Right atrium auricular region (tissue), 2 donors: ENCODE results near the gene POLR1E. TPM values are rescaled to one million over a fixed set of nuclear protein-coding genes. Genes with fewer than 3 reads are reported as not detected.

Source experiments
- DNase-seq: peaks from one replicate; pipeline ENCODE4 v3.0.0-alpha.2; 2019; ENCODE audit warnings: low spot score
- H3K27ac ChIP-seq, 2 donors: fragments of 200-600 bp; sonication (generic); 1 replicate in 1 of 2; 2 replicates in 1 of 2; pipeline ENCODE4 v1.5.1; 2016 to 2019
- H3K27me3 ChIP-seq, 2 donors: fragments of 200-600 bp; sonication (generic); one replicate each; pipeline versions ENCODE4 v1.5.1 to v1.6.0; 2017 to 2019
- H3K36me3 ChIP-seq: fragments of 200-600 bp; sonication (generic); one replicate; pipeline ENCODE4 v1.5.1; 2016
- H3K4me1 ChIP-seq, 2 donors: fragments of 200-600 bp; sonication (generic); one replicate each; pipeline versions ENCODE4 v1.5.1 to v1.6.0; 2017 to 2019
- H3K4me3 ChIP-seq, 2 donors: fragments of 200-600 bp; sonication (generic); 1 replicate in 1 of 2; 2 replicates in 1 of 2; pipeline ENCODE4 v1.5.1; 2017 to 2019; ENCODE audit warnings: mild to moderate bottlenecking in 1 of 2, moderate library complexity in 1 of 2
- H3K9me3 ChIP-seq, 2 donors: fragments of 200-600 bp; sonication (generic); one replicate each; pipeline ENCODE4 v1.5.1; 2019
- CTCF ChIP-seq, 2 donors: fragments of 200-600 bp; sonication (generic); IDR thresholded peaks; one replicate each; pipeline ENCODE4 v1.5.1; 2019; ENCODE audit warnings: antibody characterized with exemption in 2 of 2
- total RNA-seq, 2 donors: library from RNA; depleted of rRNA; stranded (reverse); fragments of >200 nt; gene quantifications; one replicate each; pipeline ENCODE4 v1.1.0, GENCODE V29; 2016

POLR1E gene
- total RNA-seq, 2 donors from 2014 or later, result 9.6 to 13.3 TPM

DNA sequence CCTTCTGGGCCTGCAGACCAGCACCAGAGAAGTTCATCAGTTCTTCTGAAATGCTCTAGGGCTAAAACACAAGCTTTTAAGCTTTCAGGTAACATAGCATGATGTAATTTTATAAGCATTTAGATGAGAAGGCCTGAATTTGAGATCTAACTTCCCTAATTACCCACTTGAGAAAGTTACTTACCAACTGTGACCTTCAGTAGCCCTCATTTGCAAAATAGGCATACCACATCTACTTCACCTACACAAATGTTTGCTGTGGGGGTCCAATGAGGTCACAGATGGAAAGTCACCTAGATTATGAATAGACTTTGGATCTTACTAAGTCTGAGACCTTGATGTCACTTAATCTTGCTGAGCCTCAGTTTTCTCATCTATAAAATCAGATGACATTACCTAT is 53.9 kb downstream of the POLR1E start:
- H3K4me3 ChIP-seq, result no peak overlapping the region
- no peak for TF ChIP-seq CTCF (IDR thresholded peaks at IDR 0.05)

GRCh38 chr9:37540634-37541033 is 54.9 kb downstream of the POLR1E start:
- Histone ChIP-seq H3K27ac (no peak overlapping the region), H3K4me3 (no peak overlapping the region), H3K27me3 (no peaks in the 10 kb centered on the region), H3K36me3 (peaks cover 21% of the 10 kb centered on the region), H3K9me3 (no peaks in the 10 kb centered on the region), H3K4me1 (no peaks in the 10 kb centered on the region)
- no peak for TF ChIP-seq CTCF (IDR thresholded peaks at IDR 0.05)
- DNase-seq, result no peak

More for the DNA sequence above, 53.9 kb downstream of the POLR1E start:
- no peaks in the 10 kb centered on the region for H3K27me3 ChIP-seq
- H3K9me3 ChIP-seq, result no peaks in the 10 kb centered on the region
- no peaks in the 10 kb centered on the region for H3K4me1 ChIP-seq
- no peak for DNase-seq
- peaks cover 24% of the 10 kb centered on the region for H3K36me3 ChIP-seq
- H3K27ac ChIP-seq, result no peak overlapping the region

DNA sequence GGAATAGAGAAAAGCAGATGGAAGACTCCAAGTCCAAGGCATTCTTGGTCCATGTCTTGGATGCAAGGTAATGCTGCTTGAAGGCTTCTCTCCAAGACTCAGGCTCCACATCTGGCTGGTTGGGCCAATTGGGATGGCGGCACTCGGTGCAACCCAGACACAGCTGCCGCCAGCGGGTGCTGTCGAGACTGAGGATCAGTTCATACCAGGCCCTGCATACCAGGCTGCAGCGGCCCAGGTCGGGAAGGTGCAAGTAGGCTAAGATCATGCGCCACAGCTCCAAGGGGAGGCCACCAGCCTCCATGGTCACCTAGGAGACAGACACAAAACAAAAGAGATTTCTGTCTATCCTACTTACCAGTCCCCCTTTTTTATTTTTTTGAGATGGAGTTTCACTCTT is 55.7 kb downstream of the POLR1E start:
- no peak for DNase-seq
- no peak for TF ChIP-seq CTCF (IDR thresholded peaks at IDR 0.05)
- Histone ChIP-seq H3K4me1 (no peaks in the 10 kb centered on the region), H3K4me3 (no peak overlapping the region), H3K9me3 (no peaks in the 10 kb centered on the region), H3K27me3 (no peaks in the 10 kb centered on the region), H3K36me3 (peaks cover 18% of the 10 kb centered on the region), H3K27ac (no peak overlapping the region)

- no peak for TF ChIP-seq CTCF (IDR thresholded peaks at IDR 0.05)
- H3K27me3 ChIP-seq, result no peaks in the 10 kb centered on the region
- H3K27ac ChIP-seq, result no peak overlapping the region
- H3K4me1 ChIP-seq, result no peaks in the 10 kb centered on the region
- no peak overlapping the region for H3K4me3 ChIP-seq
- no peak for DNase-seq
- H3K36me3 ChIP-seq, result peaks cover 9% of the 10 kb centered on the region
- no peaks in the 10 kb centered on the region for H3K9me3 ChIP-seq
Observed at GRCh38 chr9:37542488-37542887, 56.7 kb downstream of the POLR1E start.

GRCh38 chr9:37542895-37543294 is 57.1 kb downstream of the POLR1E start:
- Histone ChIP-seq H3K36me3 (peaks cover 5% of the 10 kb centered on the region), H3K27me3 (no peaks in the 10 kb centered on the region), H3K9me3 (no peaks in the 10 kb centered on the region), H3K4me1 (no peaks in the 10 kb centered on the region), H3K27ac (no peak overlapping the region), H3K4me3 (no peak overlapping the region)
- no peak for DNase-seq
- TF ChIP-seq CTCF (IDR thresholded peaks at IDR 0.05), result no peak

DNA sequence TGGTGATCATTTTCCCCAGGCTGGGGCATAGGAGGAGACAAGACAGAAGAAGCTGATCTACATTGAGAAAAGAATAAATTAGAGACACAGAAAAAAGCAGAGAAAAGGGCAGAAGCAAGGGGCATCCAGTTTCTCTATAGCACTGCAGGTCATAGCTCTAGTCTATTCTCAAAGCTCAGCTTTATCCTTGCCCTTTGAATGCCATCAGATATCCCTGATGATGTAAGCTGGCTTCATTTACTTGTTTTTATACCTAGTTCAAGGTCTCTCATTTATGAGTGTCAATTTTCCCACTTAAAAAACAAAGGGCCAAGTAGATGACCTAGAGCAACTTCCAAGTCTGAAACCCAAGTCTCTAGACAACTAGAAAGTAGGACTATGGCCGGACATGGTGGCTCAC is 57.7 kb downstream of the POLR1E start:
- no peaks in the 10 kb centered on the region for H3K36me3 ChIP-seq
- no peak for TF ChIP-seq CTCF (IDR thresholded peaks at IDR 0.05)
- no peak overlapping the region for H3K27ac ChIP-seq
- no peaks in the 10 kb centered on the region for H3K4me1 ChIP-seq
- DNase-seq, result no peak
- H3K4me3 ChIP-seq, result no peak overlapping the region
- no peaks in the 10 kb centered on the region for H3K27me3 ChIP-seq
- H3K9me3 ChIP-seq, result no peaks in the 10 kb centered on the region
